Measurements from ENCODE around the gene CHPF. TPM values are rescaled to one million over a fixed set of nuclear protein-coding genes. Genes with fewer than 3 reads are reported as not detected.

CHPF gene
- total RNA-seq, 2 donors from 2014 or later = 42.9 to 51.1 TPM

- intact Hi-C loops (cut with DNase I) = no loop called here
- no peak for DNase-seq (ENCODE audit: low spot score)
Observed at GRCh38 chr2:219492575-219492974, 51.0 kb downstream of the CHPF start.

GRCh38 chr2:219491278-219491963, 52.2 kb downstream of the CHPF start:
- no peak for DNase-seq (ENCODE audit: low spot score)
- intact Hi-C loops (cut with DNase I) = no loop called here

GRCh38 chr2:219490600-219491130, 52.9 kb downstream of the CHPF start:
- no peak for DNase-seq (ENCODE audit: low spot score)
- intact Hi-C loops (cut with DNase I) = no loop called here

GRCh38 chr2:219490186-219490585, 53.4 kb downstream of the CHPF start:
- no peak for DNase-seq (ENCODE audit: low spot score)
- intact Hi-C loops (cut with DNase I) = no loop called here

GRCh38 chr2:219489315-219489714, 54.3 kb downstream of the CHPF start:
- intact Hi-C loops (cut with DNase I) = no loop called here
- DNase-seq (ENCODE audit: low spot score) = no peak

Small RNA genes within 50 kb of the gene (microRNA-seq; reads per million reads assigned to microRNA genes)
- gene MIR3132 (ENCODE audit: borderline microRNAs expressed in 2 of 2) = 0 to 0.65 reads per million in 2 donors

Other genes starting within 250 kb of the CHPF start
- gene PTPRN, start 234.4 kb downstream of the CHPF start, total RNA-seq = not detected
- not detected for gene RESP18, start 211.1 kb downstream of the CHPF start, total RNA-seq
- gene DNPEP, start 155.9 kb downstream of the CHPF start, total RNA-seq = 10 to 100 TPM; 41.9 to 44.0 TPM
- gene DES, start 125.4 kb downstream of the CHPF start, total RNA-seq = 1,000 to 10,000 TPM; 6,561 to 7,652 TPM
- gene SPEG, start 109.0 kb downstream of the CHPF start, total RNA-seq = 100 to 1,000 TPM; 175 to 217 TPM
- 10 to 100 TPM; 33.9 to 42.8 TPM for gene GMPPA, start 44.9 kb downstream of the CHPF start, total RNA-seq
- gene ASIC4, start 29.3 kb downstream of the CHPF start, total RNA-seq = under 1 TPM in 1 of 2 donors, not detected in 1; 0.38 TPM
- gene TMEM198, start 219 bp upstream of the CHPF start, total RNA-seq = 1 to 10 TPM; 3.0 to 3.2 TPM
- 10 to 100 TPM; 40.7 to 57.7 TPM for gene OBSL1, start 27.7 kb upstream of the CHPF start, total RNA-seq
- gene INHA, start 28.5 kb upstream of the CHPF start, total RNA-seq = under 1 TPM in 1 of 2 donors, not detected in 1; 0.37 TPM
- 10 to 100 TPM; 18.6 to 22.4 TPM for gene STK11IP, start 54.0 kb upstream of the CHPF start, total RNA-seq
- 10 to 100 TPM in 1 of 2 donors, 1 to 10 TPM in 1; 6.2 to 10.1 TPM for gene SLC4A3, start 83.8 kb upstream of the CHPF start, total RNA-seq